ENCODE results near the gene SPARCL1. TPM values are rescaled to one million over a fixed set of nuclear protein-coding genes. Genes with fewer than 3 reads are reported as not detected.
"Not testable (repeated sequence)": the region's sequence is repeated elsewhere in the genome, so short reads cannot be mapped to it uniquely, and the experiment has no call there.

SPARCL1 gene
- not detected for total RNA-seq
- polyA plus RNA-seq: not detected

GRCh38 chr4:87529187-87529586, at the start of gene SPARCL1:
Gene SPARCL1, minus strand, starts transcription at chr4:87529376. Its CDS starts 29,802 bp downstream, at chr4:87499574.
- no peaks in the 10 kb centered on the region for H3K27me3 ChIP-seq (ENCODE audit: insufficient read depth, low read length)
- H3K4me1 ChIP-seq (ENCODE audit: insufficient read depth, low read length): no peaks in the 10 kb centered on the region
- ChIA-PET POLR2A (ENCODE audit: partially characterized antibody) (no interaction called here), CTCF (ENCODE audit: partially characterized antibody) (no interaction called here)
- H3K4me3 ChIP-seq (ENCODE audit: low read length in 2 of 2): no peak within 1 kb of the TSS
- Mint-ChIP-seq H3K36me3 (no peaks in the 10 kb centered on the region), H3K4me1 (no peaks in the 10 kb centered on the region), H3K9me3 (peaks cover 0 to 17% (median 7%) of the 10 kb centered on the region in 8 donors), H3K4me3 (no peak within 1 kb of the TSS), H3K27me3 (peaks cover 0 to 6% of the 10 kb centered on the region in 2 donors), H3K27ac (no peak within 1 kb of the TSS)
- no peaks in the 10 kb centered on the region for H3K36me3 ChIP-seq (ENCODE audit: insufficient read depth, low read length)
- no peaks in the 10 kb centered on the region for H3K9me3 ChIP-seq (ENCODE audit: control insufficient read depth in 1 of 2, low read length in 2 of 2)
- no peak within 1 kb of the TSS for H3K27ac ChIP-seq (ENCODE audit: low read depth, low read length)
- intact Hi-C loops (cut with micrococcal nuclease): no loop called here
- no peak for DNase-seq

- intact Hi-C loops (cut with micrococcal nuclease): no loop called here
- CTCF ChIA-PET (ENCODE audit: partially characterized antibody): no interaction called here
Measured at GRCh38 chr4:87575983-87576382, 46.8 kb upstream of the SPARCL1 start.

GRCh38 chr4:87575408-87575807, 46.2 kb upstream of the SPARCL1 start:
- Mint-ChIP-seq H3K4me3 (no peak overlapping the region), H3K36me3 (no peaks in the 10 kb centered on the region), H3K9me3 (peaks cover 0 to 13% (median 0%) of the 10 kb centered on the region in 8 donors), H3K4me1 (no peaks in the 10 kb centered on the region), H3K27me3 (peaks cover 5 to 8% of the 10 kb centered on the region in 2 donors), H3K27ac (no peak overlapping the region)
- DNase-seq: no peak
- intact Hi-C loops (cut with micrococcal nuclease): no loop called here
- CTCF ChIA-PET (ENCODE audit: partially characterized antibody): no interaction called here
- H3K9me3 ChIP-seq (ENCODE audit: control insufficient read depth in 1 of 2, low read length in 2 of 2): no peaks in the 10 kb centered on the region
- peaks cover 1% of the 10 kb centered on the region for H3K27me3 ChIP-seq (ENCODE audit: insufficient read depth, low read length)
- no peak overlapping the region for H3K4me3 ChIP-seq (ENCODE audit: low read length in 2 of 2)
- H3K4me1 ChIP-seq (ENCODE audit: insufficient read depth, low read length): no peaks in the 10 kb centered on the region
- POLR2A ChIA-PET (ENCODE audit: partially characterized antibody): no interaction called here
- no peak overlapping the region for H3K27ac ChIP-seq (ENCODE audit: low read depth, low read length)
- H3K36me3 ChIP-seq (ENCODE audit: insufficient read depth, low read length): no peaks in the 10 kb centered on the region

More at GRCh38 chr4:87575983-87576382, 46.8 kb upstream of the SPARCL1 start:
- H3K4me1 ChIP-seq (ENCODE audit: insufficient read depth, low read length): no peaks in the 10 kb centered on the region
- no peaks in the 10 kb centered on the region for H3K36me3 Mint-ChIP-seq
- no peak overlapping the region for H3K4me3 Mint-ChIP-seq
- H3K27ac ChIP-seq (ENCODE audit: low read depth, low read length): no peak overlapping the region
- H3K4me1 Mint-ChIP-seq: no peaks in the 10 kb centered on the region
- POLR2A ChIA-PET (ENCODE audit: partially characterized antibody): no interaction called here
- H3K9me3 ChIP-seq (ENCODE audit: control insufficient read depth in 1 of 2, low read length in 2 of 2): no peaks in the 10 kb centered on the region
- no peaks in the 10 kb centered on the region for H3K36me3 ChIP-seq (ENCODE audit: insufficient read depth, low read length)
- no peak for DNase-seq
- H3K9me3 Mint-ChIP-seq: peaks cover 0 to 13% (median 0%) of the 10 kb centered on the region in 8 donors
- H3K27me3 ChIP-seq (ENCODE audit: insufficient read depth, low read length): no peaks in the 10 kb centered on the region
- peaks cover 5 to 8% of the 10 kb centered on the region in 2 donors for H3K27me3 Mint-ChIP-seq
- no peak overlapping the region for H3K27ac Mint-ChIP-seq
- no peak overlapping the region for H3K4me3 ChIP-seq (ENCODE audit: low read length in 2 of 2)

GRCh38 chr4:87574996-87575395, 45.8 kb upstream of the SPARCL1 start:
- H3K4me3 Mint-ChIP-seq: no peak overlapping the region
- no peak overlapping the region for H3K27ac Mint-ChIP-seq
- ChIA-PET POLR2A (ENCODE audit: partially characterized antibody) (no interaction called here), CTCF (ENCODE audit: partially characterized antibody) (no interaction called here)
- Histone ChIP-seq H3K4me1 (ENCODE audit: insufficient read depth, low read length) (no peaks in the 10 kb centered on the region), H3K9me3 (ENCODE audit: control insufficient read depth in 1 of 2, low read length in 2 of 2) (no peaks in the 10 kb centered on the region), H3K4me3 (ENCODE audit: low read length in 2 of 2) (no peak overlapping the region), H3K36me3 (ENCODE audit: insufficient read depth, low read length) (no peaks in the 10 kb centered on the region), H3K27ac (ENCODE audit: low read depth, low read length) (no peak overlapping the region), H3K27me3 (ENCODE audit: insufficient read depth, low read length) (peaks cover 3% of the 10 kb centered on the region)
- peaks cover 5 to 8% of the 10 kb centered on the region in 2 donors for H3K27me3 Mint-ChIP-seq
- peaks cover 0 to 13% (median 0%) of the 10 kb centered on the region in 8 donors for H3K9me3 Mint-ChIP-seq
- no peaks in the 10 kb centered on the region for H3K36me3 Mint-ChIP-seq
- H3K4me1 Mint-ChIP-seq: no peaks in the 10 kb centered on the region
- no peak for DNase-seq
- intact Hi-C loops (cut with micrococcal nuclease): no loop called here

- H3K36me3 ChIP-seq (ENCODE audit: insufficient read depth, low read length); POLR2A ChIA-PET (ENCODE audit: partially characterized antibody): not testable (repeated sequence)
- peaks cover 0 to 13% (median 0%) of the 10 kb centered on the region in 8 donors for H3K9me3 Mint-ChIP-seq
Measured at GRCh38 chr4:87574376-87574775, 45.2 kb upstream of the SPARCL1 start.

GRCh38 chr4:87570290-87570805, 41.2 kb upstream of the SPARCL1 start:
- peaks cover 0 to 13% (median 0%) of the 10 kb centered on the region in 8 donors for H3K9me3 Mint-ChIP-seq

More at GRCh38 chr4:87574376-87574775, 45.2 kb upstream of the SPARCL1 start:
- H3K27ac Mint-ChIP-seq; H3K27me3 ChIP-seq (ENCODE audit: insufficient read depth, low read length); H3K36me3 Mint-ChIP-seq; H3K4me3 Mint-ChIP-seq; H3K9me3 ChIP-seq (ENCODE audit: control insufficient read depth in 1 of 2, low read length in 2 of 2); H3K27ac ChIP-seq (ENCODE audit: low read depth, low read length); CTCF ChIA-PET (ENCODE audit: partially characterized antibody); H3K27me3 Mint-ChIP-seq; H3K4me3 ChIP-seq (ENCODE audit: low read length in 2 of 2); H3K4me1 ChIP-seq (ENCODE audit: insufficient read depth, low read length); DNase-seq; H3K4me1 Mint-ChIP-seq; intact Hi-C loops (cut with micrococcal nuclease): not testable (repeated sequence)

GRCh38 chr4:87567191-87567590, 38.0 kb upstream of the SPARCL1 start:
- Mint-ChIP-seq H3K9me3 (no peaks in the 10 kb centered on the region), H3K4me3 (no peak overlapping the region), H3K4me1 (no peaks in the 10 kb centered on the region), H3K27ac (no peak overlapping the region), H3K27me3 (peaks cover 4 to 5% of the 10 kb centered on the region in 2 donors), H3K36me3 (no peaks in the 10 kb centered on the region)
- Histone ChIP-seq H3K4me1 (ENCODE audit: insufficient read depth, low read length) (no peaks in the 10 kb centered on the region), H3K27me3 (ENCODE audit: insufficient read depth, low read length) (peaks cover 3% of the 10 kb centered on the region), H3K36me3 (ENCODE audit: insufficient read depth, low read length) (no peaks in the 10 kb centered on the region), H3K27ac (ENCODE audit: low read depth, low read length) (no peak overlapping the region), H3K9me3 (ENCODE audit: control insufficient read depth in 1 of 2, low read length in 2 of 2) (no peaks in the 10 kb centered on the region), H3K4me3 (ENCODE audit: low read length in 2 of 2) (no peak overlapping the region)
- intact Hi-C loops (cut with micrococcal nuclease): no loop called here
- DNase-seq: no peak
- POLR2A ChIA-PET (ENCODE audit: partially characterized antibody): no interaction called here
- CTCF ChIA-PET (ENCODE audit: partially characterized antibody): no interaction called here

More at GRCh38 chr4:87570290-87570805, 41.2 kb upstream of the SPARCL1 start:
- Histone ChIP-seq H3K27me3 (ENCODE audit: insufficient read depth, low read length) (peaks cover 3% of the 10 kb centered on the region), H3K9me3 (ENCODE audit: control insufficient read depth in 1 of 2, low read length in 2 of 2) (no peaks in the 10 kb centered on the region), H3K4me3 (ENCODE audit: low read length in 2 of 2) (no peak overlapping the region), H3K36me3 (ENCODE audit: insufficient read depth, low read length) (no peaks in the 10 kb centered on the region), H3K27ac (ENCODE audit: low read depth, low read length) (no peak overlapping the region), H3K4me1 (ENCODE audit: insufficient read depth, low read length) (no peaks in the 10 kb centered on the region)
- Mint-ChIP-seq H3K4me1 (no peaks in the 10 kb centered on the region), H3K27me3 (peaks cover 5 to 7% of the 10 kb centered on the region in 2 donors), H3K27ac (no peak overlapping the region), H3K36me3 (no peaks in the 10 kb centered on the region), H3K4me3 (no peak overlapping the region)
- intact Hi-C loops (cut with micrococcal nuclease): no loop called here
- DNase-seq: no peak
- ChIA-PET CTCF (ENCODE audit: partially characterized antibody) (no interaction called here), POLR2A (ENCODE audit: partially characterized antibody) (no interaction called here)

- no peak overlapping the region for H3K27ac Mint-ChIP-seq
- H3K36me3 Mint-ChIP-seq: no peaks in the 10 kb centered on the region
- no peak overlapping the region for H3K27ac ChIP-seq (ENCODE audit: low read depth, low read length)
- no peaks in the 10 kb centered on the region for H3K36me3 ChIP-seq (ENCODE audit: insufficient read depth, low read length)
- intact Hi-C loops (cut with micrococcal nuclease): no loop called here
- H3K27me3 ChIP-seq (ENCODE audit: insufficient read depth, low read length): peaks cover 3% of the 10 kb centered on the region
- ChIA-PET POLR2A (ENCODE audit: partially characterized antibody) (no interaction called here), CTCF (ENCODE audit: partially characterized antibody) (no interaction called here)
- peaks cover 0 to under 1% (median 0%) of the 10 kb centered on the region in 4 donors for H3K4me1 Mint-ChIP-seq
- DNase-seq: no peak
- H3K9me3 ChIP-seq (ENCODE audit: control insufficient read depth in 1 of 2, low read length in 2 of 2): no peaks in the 10 kb centered on the region
- H3K4me3 ChIP-seq (ENCODE audit: low read length in 2 of 2): no peak overlapping the region
- H3K4me1 ChIP-seq (ENCODE audit: insufficient read depth, low read length): no peaks in the 10 kb centered on the region
- H3K4me3 Mint-ChIP-seq: no peak overlapping the region
- H3K9me3 Mint-ChIP-seq: no peaks in the 10 kb centered on the region
- peaks cover 0 to 4% of the 10 kb centered on the region in 2 donors for H3K27me3 Mint-ChIP-seq
Measured at GRCh38 chr4:87566276-87566675, 37.1 kb upstream of the SPARCL1 start.

Data from CD4-positive, alpha-beta memory T cell (primary cell).